H1 (cell line): ENCODE data around the gene CORO1C. TPM values are rescaled to one million over a fixed set of nuclear protein-coding genes. Genes with fewer than 3 reads are reported as not detected.
A peak's percentile ranks its signal among the peaks of the same experiment; 100 is the strongest.

Experiments
- GTF2F1 ChIP-seq: IDR thresholded peaks from 2 replicates; pipeline ENCODE4 v1.6.1; 2012; ENCODE audit warnings: low read depth, low read length, improper control_type of control experiment, borderline replicate concordance
- KDM4A ChIP-seq: IDR thresholded peaks from one replicate; pipeline ENCODE4 v1.7.1; 2012; ENCODE audit warnings: low read depth, mild to moderate bottlenecking, moderate library complexity, low read length, inconsistent platforms; ENCODE audit not compliant: severe bottlenecking
- polyA plus RNA-seq, 7 experiments: library from polyadenylated mRNA; depleted of rRNA in 3 of 7; stranded (reverse) in 5 of 7; unstranded in 2 of 7; fragments of >200 nt in 5 of 7; fragments of 200-250 nt in 2 of 7; gene quantifications; 1 replicate in 5 of 7; 2 replicates in 1 of 7; 4 replicates in 1 of 7; pipeline versions ENCODE4 v1.2.1 to v1.2.3, GENCODE V29; 2011 to 2013; ENCODE audit warnings: missing spikeins in 2 of 7, mixed read lengths in 2 of 7
- total RNA-seq: library from RNA; stranded (reverse); fragmentation: NEBNext Ultra II Directional; extraction: Animal tissue kit (Norgen Biotek cat#: 25700); gene quantifications from 2 replicates; pipeline ENCODE4 v1.2.1, GENCODE V29; 2021
- TF ChIP-seq, protein P1 (sequence below): fragments of 300-600 bp; sonication (generic); IDR thresholded peaks from 2 replicates; pipeline ENCODE4 v1.7.1; 2012; ENCODE audit warnings: low read length, moderate library complexity, mild to moderate bottlenecking, inconsistent platforms; ENCODE audit not compliant: insufficient replicate concordance

CORO1C gene
- total and polyA plus RNA-seq, 2 of the 8 experiments (the other 6 are each of a cell fraction or from before 2014, with no cell fraction given): 72.7 to 120 TPM

GRCh38 chr12:108731105-108731865 lies at the start of gene CORO1C (continued):
- TF ChIP-seq, protein P1, sequence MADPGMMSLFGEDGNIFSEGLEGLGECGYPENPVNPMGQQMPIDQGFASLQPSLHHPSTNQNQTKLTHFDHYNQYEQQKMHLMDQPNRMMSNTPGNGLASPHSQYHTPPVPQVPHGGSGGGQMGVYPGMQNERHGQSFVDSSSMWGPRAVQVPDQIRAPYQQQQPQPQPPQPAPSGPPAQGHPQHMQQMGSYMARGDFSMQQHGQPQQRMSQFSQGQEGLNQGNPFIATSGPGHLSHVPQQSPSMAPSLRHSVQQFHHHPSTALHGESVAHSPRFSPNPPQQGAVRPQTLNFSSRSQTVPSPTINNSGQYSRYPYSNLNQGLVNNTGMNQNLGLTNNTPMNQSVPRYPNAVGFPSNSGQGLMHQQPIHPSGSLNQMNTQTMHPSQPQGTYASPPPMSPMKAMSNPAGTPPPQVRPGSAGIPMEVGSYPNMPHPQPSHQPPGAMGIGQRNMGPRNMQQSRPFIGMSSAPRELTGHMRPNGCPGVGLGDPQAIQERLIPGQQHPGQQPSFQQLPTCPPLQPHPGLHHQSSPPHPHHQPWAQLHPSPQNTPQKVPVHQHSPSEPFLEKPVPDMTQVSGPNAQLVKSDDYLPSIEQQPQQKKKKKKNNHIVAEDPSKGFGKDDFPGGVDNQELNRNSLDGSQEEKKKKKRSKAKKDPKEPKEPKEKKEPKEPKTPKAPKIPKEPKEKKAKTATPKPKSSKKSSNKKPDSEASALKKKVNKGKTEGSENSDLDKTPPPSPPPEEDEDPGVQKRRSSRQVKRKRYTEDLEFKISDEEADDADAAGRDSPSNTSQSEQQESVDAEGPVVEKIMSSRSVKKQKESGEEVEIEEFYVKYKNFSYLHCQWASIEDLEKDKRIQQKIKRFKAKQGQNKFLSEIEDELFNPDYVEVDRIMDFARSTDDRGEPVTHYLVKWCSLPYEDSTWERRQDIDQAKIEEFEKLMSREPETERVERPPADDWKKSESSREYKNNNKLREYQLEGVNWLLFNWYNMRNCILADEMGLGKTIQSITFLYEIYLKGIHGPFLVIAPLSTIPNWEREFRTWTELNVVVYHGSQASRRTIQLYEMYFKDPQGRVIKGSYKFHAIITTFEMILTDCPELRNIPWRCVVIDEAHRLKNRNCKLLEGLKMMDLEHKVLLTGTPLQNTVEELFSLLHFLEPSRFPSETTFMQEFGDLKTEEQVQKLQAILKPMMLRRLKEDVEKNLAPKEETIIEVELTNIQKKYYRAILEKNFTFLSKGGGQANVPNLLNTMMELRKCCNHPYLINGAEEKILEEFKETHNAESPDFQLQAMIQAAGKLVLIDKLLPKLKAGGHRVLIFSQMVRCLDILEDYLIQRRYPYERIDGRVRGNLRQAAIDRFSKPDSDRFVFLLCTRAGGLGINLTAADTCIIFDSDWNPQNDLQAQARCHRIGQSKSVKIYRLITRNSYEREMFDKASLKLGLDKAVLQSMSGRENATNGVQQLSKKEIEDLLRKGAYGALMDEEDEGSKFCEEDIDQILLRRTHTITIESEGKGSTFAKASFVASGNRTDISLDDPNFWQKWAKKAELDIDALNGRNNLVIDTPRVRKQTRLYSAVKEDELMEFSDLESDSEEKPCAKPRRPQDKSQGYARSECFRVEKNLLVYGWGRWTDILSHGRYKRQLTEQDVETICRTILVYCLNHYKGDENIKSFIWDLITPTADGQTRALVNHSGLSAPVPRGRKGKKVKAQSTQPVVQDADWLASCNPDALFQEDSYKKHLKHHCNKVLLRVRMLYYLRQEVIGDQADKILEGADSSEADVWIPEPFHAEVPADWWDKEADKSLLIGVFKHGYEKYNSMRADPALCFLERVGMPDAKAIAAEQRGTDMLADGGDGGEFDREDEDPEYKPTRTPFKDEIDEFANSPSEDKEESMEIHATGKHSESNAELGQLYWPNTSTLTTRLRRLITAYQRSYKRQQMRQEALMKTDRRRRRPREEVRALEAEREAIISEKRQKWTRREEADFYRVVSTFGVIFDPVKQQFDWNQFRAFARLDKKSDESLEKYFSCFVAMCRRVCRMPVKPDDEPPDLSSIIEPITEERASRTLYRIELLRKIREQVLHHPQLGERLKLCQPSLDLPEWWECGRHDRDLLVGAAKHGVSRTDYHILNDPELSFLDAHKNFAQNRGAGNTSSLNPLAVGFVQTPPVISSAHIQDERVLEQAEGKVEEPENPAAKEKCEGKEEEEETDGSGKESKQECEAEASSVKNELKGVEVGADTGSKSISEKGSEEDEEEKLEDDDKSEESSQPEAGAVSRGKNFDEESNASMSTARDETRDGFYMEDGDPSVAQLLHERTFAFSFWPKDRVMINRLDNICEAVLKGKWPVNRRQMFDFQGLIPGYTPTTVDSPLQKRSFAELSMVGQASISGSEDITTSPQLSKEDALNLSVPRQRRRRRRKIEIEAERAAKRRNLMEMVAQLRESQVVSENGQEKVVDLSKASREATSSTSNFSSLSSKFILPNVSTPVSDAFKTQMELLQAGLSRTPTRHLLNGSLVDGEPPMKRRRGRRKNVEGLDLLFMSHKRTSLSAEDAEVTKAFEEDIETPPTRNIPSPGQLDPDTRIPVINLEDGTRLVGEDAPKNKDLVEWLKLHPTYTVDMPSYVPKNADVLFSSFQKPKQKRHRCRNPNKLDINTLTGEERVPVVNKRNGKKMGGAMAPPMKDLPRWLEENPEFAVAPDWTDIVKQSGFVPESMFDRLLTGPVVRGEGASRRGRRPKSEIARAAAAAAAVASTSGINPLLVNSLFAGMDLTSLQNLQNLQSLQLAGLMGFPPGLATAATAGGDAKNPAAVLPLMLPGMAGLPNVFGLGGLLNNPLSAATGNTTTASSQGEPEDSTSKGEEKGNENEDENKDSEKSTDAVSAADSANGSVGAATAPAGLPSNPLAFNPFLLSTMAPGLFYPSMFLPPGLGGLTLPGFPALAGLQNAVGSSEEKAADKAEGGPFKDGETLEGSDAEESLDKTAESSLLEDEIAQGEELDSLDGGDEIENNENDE: no peak
- peak; percentile 83; the same call in 1 of the 2 replicates for TF ChIP-seq GTF2F1
- TF ChIP-seq KDM4A: peak; percentile 40
- TF ChIP-seq, all 59 proteins: peak for 21
